AG09309 (cell line): ENCODE data around the gene LAMB3.

Experiments
- DNase-seq: peaks from one replicate; pipeline ENCODE4 v3.0.0-alpha.2; 2010; ENCODE audit warnings: low read depth
- H3K4me3 ChIP-seq: 2 replicates; pipeline ENCODE4 v1.5.1; 2011; ENCODE audit warnings: mild to moderate bottlenecking, low read depth, low read length, moderate library complexity; ENCODE audit not compliant: control insufficient read depth
- CTCF ChIP-seq: IDR thresholded peaks from 2 replicates; pipeline ENCODE4 v1.5.1; 2011; ENCODE audit warnings: mild to moderate bottlenecking, low read depth, low read length, inconsistent platforms; ENCODE audit not compliant: insufficient read depth, control insufficient read depth; ENCODE audit errors: missing control alignments

The LAMB3 gene

DNA sequence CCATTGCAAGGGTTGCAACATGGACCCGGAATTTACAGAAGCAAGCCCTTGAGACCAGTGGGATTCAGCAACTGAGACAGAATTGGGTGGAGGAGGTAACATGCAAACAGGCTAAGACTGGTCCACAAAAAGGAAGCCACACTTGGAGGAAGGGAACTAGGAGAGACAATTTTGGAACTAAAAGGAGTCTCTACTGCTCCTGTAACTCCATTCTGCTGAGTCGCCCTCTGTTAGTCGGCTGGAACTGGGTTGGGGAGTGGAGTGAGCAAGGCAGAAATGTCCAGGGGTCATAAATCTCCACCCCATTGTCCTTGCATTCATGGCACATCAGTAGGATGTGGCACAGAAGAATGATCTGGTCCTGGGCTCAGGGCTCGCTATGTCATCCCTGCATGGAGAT is 5.1 kb downstream of the LAMB3 start:
- no peak for TF ChIP-seq CTCF
- no peak overlapping the region for H3K4me3 ChIP-seq
- no peak for DNase-seq

DNA sequence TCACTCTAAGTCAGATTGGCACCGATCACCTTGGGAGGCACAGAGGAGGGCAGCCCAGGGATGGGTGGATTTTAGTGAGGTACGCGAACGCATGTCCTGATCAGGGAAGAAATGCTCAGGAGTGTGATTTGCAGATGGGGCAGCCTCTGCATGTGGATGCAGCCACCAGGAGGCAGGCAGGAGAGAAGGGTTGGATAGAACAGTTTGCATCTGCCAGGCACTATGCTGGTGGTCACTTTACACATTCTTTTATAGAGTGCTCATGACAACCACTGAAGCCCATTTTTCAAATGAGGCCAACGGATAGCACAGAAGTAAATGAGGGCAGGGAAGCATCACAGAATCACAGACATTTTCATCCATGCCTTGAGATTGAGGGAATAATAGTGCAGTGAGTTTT is 5.7 kb downstream of the LAMB3 start:
- no peak overlapping the region for H3K4me3 ChIP-seq
- TF ChIP-seq CTCF: peak; percentile 53
- DNase-seq: no peak

- no peak for DNase-seq
- no peak overlapping the region for H3K4me3 ChIP-seq
- no peak for TF ChIP-seq CTCF
Measured at GRCh38 chr1:209645574-209646452, 6.4 kb downstream of the LAMB3 start.

DNA sequence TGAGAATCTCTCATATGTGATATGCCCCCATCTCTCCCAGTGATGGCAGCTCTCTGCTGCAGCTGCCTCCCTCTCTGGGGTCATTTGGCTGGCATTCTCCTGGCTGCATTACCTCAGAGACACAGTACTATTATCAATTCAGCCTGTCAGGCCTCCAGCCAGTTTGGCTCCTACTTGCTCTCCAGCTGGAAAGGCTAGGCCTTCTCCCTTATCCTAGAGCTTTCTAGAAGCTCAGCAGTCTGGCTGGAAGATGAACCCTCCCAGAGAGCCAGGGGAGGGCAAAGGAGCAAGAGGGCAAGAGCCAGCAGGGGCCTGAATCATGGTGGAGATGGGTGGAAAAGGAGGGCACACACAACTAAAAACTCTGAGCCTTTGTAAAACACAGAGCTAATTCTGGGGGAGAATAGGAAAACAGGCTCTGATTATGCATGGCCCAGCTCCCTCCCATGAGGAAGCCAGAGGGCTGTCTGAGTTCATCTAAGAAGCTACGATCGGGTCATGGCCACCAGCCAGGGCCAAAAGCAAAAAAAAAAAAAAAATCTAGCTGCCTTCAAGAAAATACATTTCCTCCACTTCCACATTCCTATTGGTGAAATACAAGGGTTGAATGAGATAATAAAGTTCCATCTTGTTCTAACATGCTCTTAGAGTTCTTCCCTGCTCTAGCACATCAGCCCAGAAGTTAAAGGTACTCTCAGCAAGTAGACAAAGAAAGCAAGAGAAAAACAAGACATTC is 8.8 kb downstream of the LAMB3 start:
- H3K4me3 ChIP-seq: no peak overlapping the region
- TF ChIP-seq CTCF: no peak
- no peak for DNase-seq

GRCh38 chr1:209642816-209643215 is 9.4 kb downstream of the LAMB3 start:
- no peak for TF ChIP-seq CTCF
- no peak for DNase-seq

DNA sequence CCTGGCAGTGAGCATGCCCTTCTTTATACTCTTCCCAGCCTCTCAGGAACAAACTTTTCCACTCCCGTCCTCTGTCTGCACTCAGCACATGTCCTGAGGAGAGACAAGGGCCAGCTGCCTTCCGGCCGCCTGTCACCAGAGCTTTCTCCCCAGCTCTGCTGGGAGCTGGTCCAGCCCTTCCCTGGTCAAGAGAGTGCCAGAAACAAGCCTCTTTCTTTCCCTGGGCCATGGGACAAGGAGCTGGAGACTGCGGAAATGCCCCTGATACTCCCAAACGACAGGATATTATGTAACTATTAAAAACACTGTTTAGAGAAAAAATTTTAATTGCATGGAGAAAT is 10.4 kb downstream of the LAMB3 start:
- TF ChIP-seq CTCF: no peak
- DNase-seq: no peak
- H3K4me3 ChIP-seq: no peak overlapping the region

More at GRCh38 chr1:209642816-209643215, 9.4 kb downstream of the LAMB3 start:
- H3K4me3 ChIP-seq: no peak overlapping the region

DNA sequence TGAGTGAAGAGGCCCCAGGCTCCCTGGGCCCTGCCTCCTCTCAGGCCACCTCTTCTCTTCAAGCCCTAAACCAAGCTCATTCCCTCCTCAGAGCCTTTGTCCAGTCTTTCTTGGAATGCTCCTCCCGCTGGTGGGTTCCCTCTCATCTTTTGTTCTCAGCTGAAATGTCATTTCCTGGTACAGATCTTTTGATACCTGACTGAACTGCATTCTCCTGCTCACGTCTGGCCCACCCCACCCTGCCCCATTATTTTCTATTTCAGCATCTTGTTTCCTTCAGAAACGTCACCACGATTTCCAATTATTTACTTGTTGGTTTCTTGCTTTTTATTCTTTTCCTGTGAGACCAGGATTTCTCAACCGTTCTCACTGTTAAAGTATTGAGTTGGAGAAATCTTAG is 16.4 kb downstream of the LAMB3 start:
- TF ChIP-seq CTCF: no peak
- H3K4me3 ChIP-seq: no peak overlapping the region
- no peak for DNase-seq
